KOPT-K1 (cell line): ENCODE results near the gene IFT22.

ENCODE experiments used
- H3K27ac ChIP-seq: fragments of 200-600 bp; sonication (generic); 2 replicates; pipeline ENCODE4 v1.5.1; 2016; ENCODE audit warnings: antibody characterized with exemption, mild to moderate bottlenecking, low read depth, low read length; ENCODE audit not compliant: poor library complexity, severe bottlenecking
- H3K36me3 ChIP-seq: fragments of 200-600 bp; sonication (generic); 2 replicates; pipeline ENCODE4 v1.5.1; 2017; ENCODE audit warnings: antibody characterized with exemption, mild to moderate bottlenecking, low read length, moderate library complexity; ENCODE audit not compliant: insufficient read depth
- H3K9me3 ChIP-seq: fragments of 200-600 bp; sonication (generic); 2 replicates; pipeline ENCODE4 v1.5.1; 2017; ENCODE audit warnings: antibody characterized with exemption, low read length, mild to moderate bottlenecking; ENCODE audit not compliant: insufficient read depth, poor library complexity, severe bottlenecking

The IFT22 gene

GRCh38 chr7:101340379-101340778 lies 18.8 kb upstream of the IFT22 start:
- no peaks in the 10 kb centered on the region for H3K36me3 ChIP-seq
- H3K9me3 ChIP-seq = no peaks in the 10 kb centered on the region
- no peak overlapping the region for H3K27ac ChIP-seq

GRCh38 chr7:101333912-101334311 lies 12.3 kb upstream of the IFT22 start:
- Histone ChIP-seq H3K36me3 (no peaks in the 10 kb centered on the region), H3K9me3 (no peaks in the 10 kb centered on the region), H3K27ac (no peak overlapping the region)

- H3K27ac ChIP-seq = no peak overlapping the region
- H3K36me3 ChIP-seq = no peaks in the 10 kb centered on the region
- no peaks in the 10 kb centered on the region for H3K9me3 ChIP-seq
Observed at GRCh38 chr7:101332026-101332425, 10.4 kb upstream of the IFT22 start.

GRCh38 chr7:101330011-101330484 lies 8.4 kb upstream of the IFT22 start:
- Histone ChIP-seq H3K27ac (no peak overlapping the region), H3K36me3 (no peaks in the 10 kb centered on the region), H3K9me3 (no peaks in the 10 kb centered on the region)

GRCh38 chr7:101328159-101328558 lies 6.5 kb upstream of the IFT22 start:
- no peak overlapping the region for H3K27ac ChIP-seq
- H3K36me3 ChIP-seq = no peaks in the 10 kb centered on the region
- no peaks in the 10 kb centered on the region for H3K9me3 ChIP-seq

- no peak overlapping the region for H3K27ac ChIP-seq
- peaks cover 17% of the 10 kb centered on the region; the same call in 1 of the 2 replicates for H3K36me3 ChIP-seq
- H3K9me3 ChIP-seq = no peaks in the 10 kb centered on the region
Observed at GRCh38 chr7:101319401-101319800, 2.2 kb downstream of the IFT22 start.

- peaks cover 17% of the 10 kb centered on the region; the same call in 1 of the 2 replicates for H3K36me3 ChIP-seq
- peaks cover 13% of the 10 kb centered on the region for H3K9me3 ChIP-seq
- H3K27ac ChIP-seq = no peak overlapping the region
Observed at GRCh38 chr7:101315336-101315735, 6.3 kb downstream of the IFT22 start.

GRCh38 chr7:101308245-101309085 lies 13.1 kb downstream of the IFT22 start:
- no peaks in the 10 kb centered on the region for H3K36me3 ChIP-seq
- H3K9me3 ChIP-seq = peaks cover 25% of the 10 kb centered on the region
- no peak overlapping the region for H3K27ac ChIP-seq

GRCh38 chr7:101306307-101306706 lies 15.3 kb downstream of the IFT22 start:
- H3K9me3 ChIP-seq = peaks cover 38% of the 10 kb centered on the region
- no peak overlapping the region for H3K27ac ChIP-seq
- no peaks in the 10 kb centered on the region for H3K36me3 ChIP-seq

- Histone ChIP-seq H3K36me3 (no peaks in the 10 kb centered on the region), H3K9me3 (peaks cover 37% of the 10 kb centered on the region), H3K27ac (no peak overlapping the region)
Observed at GRCh38 chr7:101303102-101303701, 18.4 kb downstream of the IFT22 start.

GRCh38 chr7:101302641-101303101 lies 18.9 kb downstream of the IFT22 start:
- Histone ChIP-seq H3K27ac (no peak overlapping the region), H3K9me3 (peaks cover 37% of the 10 kb centered on the region), H3K36me3 (no peaks in the 10 kb centered on the region)

- Histone ChIP-seq H3K27ac (no peak overlapping the region), H3K9me3 (peaks cover 37% of the 10 kb centered on the region), H3K36me3 (no peaks in the 10 kb centered on the region)
Observed at GRCh38 chr7:101300465-101301376, 20.9 kb downstream of the IFT22 start.

GRCh38 chr7:101299511-101300464 lies 21.8 kb downstream of the IFT22 start:
- Histone ChIP-seq H3K36me3 (no peaks in the 10 kb centered on the region), H3K27ac (no peak overlapping the region), H3K9me3 (peaks cover 37% of the 10 kb centered on the region)

- Histone ChIP-seq H3K36me3 (no peaks in the 10 kb centered on the region), H3K27ac (no peak overlapping the region)
Observed at GRCh38 chr7:101294832-101295121, 26.8 kb downstream of the IFT22 start.

More at GRCh38 chr7:101294832-101295121, 26.8 kb downstream of the IFT22 start:
- H3K9me3 ChIP-seq = no peaks in the 10 kb centered on the region
